SU-DHL-6 (cell line): Measurements from ENCODE around the gene PARN.

ENCODE experiments used
- CTCF ChIP-seq: fragments of 200-600 bp; sonication (generic); IDR thresholded peaks from one replicate; pipeline ENCODE4 v1.5.1; 2017; ENCODE audit warnings: antibody characterized with exemption, mild to moderate bottlenecking, low read length, moderate library complexity; ENCODE audit not compliant: insufficient read depth, poor library complexity, severe bottlenecking
- EZH2phosphoT487 ChIP-seq: fragments of 200-600 bp; sonication (generic), shearing (Covaris generic); conservative IDR thresholded peaks from 2 replicates; pipeline ENCODE4 v1.6.1; 2018; ENCODE audit warnings: mild to moderate bottlenecking, antibody characterized with exemption, low read length, moderate library complexity, mixed read lengths

GRCh38 chr16:14496786-14497185 is 133.3 kb downstream of the PARN start:
- TF ChIP-seq CTCF, result no peak
- TF ChIP-seq EZH2phosphoT487, result no peak
